SK-N-SH treated with all-trans-retinoic acid at 6 μM for 48 hours (cell line): Measurements from ENCODE around the gene PPM1H.

Experiments used
- CREB5 ChIP-seq: fragments of 250-450 bp; sonication (Bioruptor Pico); IDR thresholded peaks from 2 replicates; pipeline ENCODE4 v1.5.1; 2020; ENCODE audit warnings: low read depth, mild to moderate bottlenecking, moderate library complexity
- CSDC2 ChIP-seq: fragments of 250-450 bp; sonication (Bioruptor Pico); IDR thresholded peaks from 2 replicates; pipeline ENCODE4 v1.5.0; 2020; ENCODE audit warnings: mild to moderate bottlenecking, moderate library complexity
- ESRRG ChIP-seq: fragments of 250-450 bp; sonication (Bioruptor Pico); IDR thresholded peaks from 2 replicates; pipeline ENCODE4 v1.6.1; 2021; ENCODE audit warnings: mild to moderate bottlenecking
- GLIS3 ChIP-seq: fragments of 250-450 bp; sonication (Bioruptor Pico); IDR thresholded peaks from 2 replicates; pipeline ENCODE4 v1.5.0; 2020; ENCODE audit warnings: mild to moderate bottlenecking, moderate library complexity
- PATZ1 ChIP-seq: fragments of 250-450 bp; sonication (Bioruptor Pico); IDR thresholded peaks from 2 replicates; pipeline ENCODE4 v1.8.0; 2020; ENCODE audit warnings: mild to moderate bottlenecking, moderate library complexity, borderline replicate concordance
- RARB ChIP-seq: fragments of 250-450 bp; sonication (Bioruptor Pico); IDR thresholded peaks from 2 replicates; pipeline ENCODE4 v1.8.0; 2021; ENCODE audit warnings: mild to moderate bottlenecking, moderate library complexity
- ZFP3 ChIP-seq: fragments of 250-450 bp; sonication (Bioruptor Pico); IDR thresholded peaks from 2 replicates; pipeline ENCODE4 v1.5.0; 2020; ENCODE audit warnings: mild to moderate bottlenecking, moderate library complexity

GRCh38 chr12:62899568-62900390, 35.2 kb downstream of the PPM1H start:
- TF ChIP-seq ESRRG (CRISPR knock-in tag) = no peak
- TF ChIP-seq GLIS3 = no peak
- TF ChIP-seq RARB = no peak
- no peak for TF ChIP-seq ZFP3 (CRISPR knock-in tag)
- no peak for TF ChIP-seq CSDC2
- no peak for TF ChIP-seq CREB5 (CRISPR knock-in tag)
- TF ChIP-seq PATZ1 (CRISPR knock-in tag) = no peak
